Measurements from ENCODE around the gene RELN.

DNA sequence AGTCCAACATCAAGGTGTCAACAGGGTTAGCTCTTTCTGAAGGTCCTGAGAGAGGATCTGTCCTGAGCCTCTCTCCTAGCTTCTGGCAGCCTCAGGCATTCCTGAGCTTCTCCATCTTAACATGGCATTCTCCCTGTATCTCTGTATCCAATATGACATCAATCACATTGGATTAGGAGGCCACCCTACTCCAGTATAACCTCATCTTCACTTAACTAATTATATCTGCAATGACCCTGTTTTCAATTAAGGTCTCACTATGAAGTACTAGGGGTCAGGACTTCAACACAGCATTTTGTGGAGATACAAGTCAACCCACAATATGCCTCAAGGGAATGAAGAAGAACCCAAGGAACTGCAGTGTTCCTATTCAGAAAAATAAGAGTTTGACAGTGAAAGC is 133.8 kb downstream of the RELN start:
- TF ChIP-seq, protein P1, sequence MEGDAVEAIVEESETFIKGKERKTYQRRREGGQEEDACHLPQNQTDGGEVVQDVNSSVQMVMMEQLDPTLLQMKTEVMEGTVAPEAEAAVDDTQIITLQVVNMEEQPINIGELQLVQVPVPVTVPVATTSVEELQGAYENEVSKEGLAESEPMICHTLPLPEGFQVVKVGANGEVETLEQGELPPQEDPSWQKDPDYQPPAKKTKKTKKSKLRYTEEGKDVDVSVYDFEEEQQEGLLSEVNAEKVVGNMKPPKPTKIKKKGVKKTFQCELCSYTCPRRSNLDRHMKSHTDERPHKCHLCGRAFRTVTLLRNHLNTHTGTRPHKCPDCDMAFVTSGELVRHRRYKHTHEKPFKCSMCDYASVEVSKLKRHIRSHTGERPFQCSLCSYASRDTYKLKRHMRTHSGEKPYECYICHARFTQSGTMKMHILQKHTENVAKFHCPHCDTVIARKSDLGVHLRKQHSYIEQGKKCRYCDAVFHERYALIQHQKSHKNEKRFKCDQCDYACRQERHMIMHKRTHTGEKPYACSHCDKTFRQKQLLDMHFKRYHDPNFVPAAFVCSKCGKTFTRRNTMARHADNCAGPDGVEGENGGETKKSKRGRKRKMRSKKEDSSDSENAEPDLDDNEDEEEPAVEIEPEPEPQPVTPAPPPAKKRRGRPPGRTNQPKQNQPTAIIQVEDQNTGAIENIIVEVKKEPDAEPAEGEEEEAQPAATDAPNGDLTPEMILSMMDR (IDR thresholded peaks at IDR 0.05 in 2 of 3, conservative IDR thresholded peaks at IDR 0.05 in 1 of 3; ENCODE audit: control insufficient read depth in 2 of 3, extremely low read depth in 1 of 3, insufficient read depth in 1 of 3, low read depth in 3 of 3, low read length in 3 of 3), result no peak
- TF ChIP-seq, protein P2, sequence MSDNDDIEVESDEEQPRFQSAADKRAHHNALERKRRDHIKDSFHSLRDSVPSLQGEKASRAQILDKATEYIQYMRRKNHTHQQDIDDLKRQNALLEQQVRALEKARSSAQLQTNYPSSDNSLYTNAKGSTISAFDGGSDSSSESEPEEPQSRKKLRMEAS (IDR thresholded peaks at IDR 0.05; ENCODE audit: low read depth, low read length), result no peak
- no peak for TF ChIP-seq POLR2AphosphoS5 (IDR thresholded peaks at IDR 0.05; ENCODE audit: low read length)
- TF ChIP-seq NBN (IDR thresholded peaks at IDR 0.05), result no peak
- TF ChIP-seq POLR2A (IDR thresholded peaks at IDR 0.05; ENCODE audit: low read depth, low read length), result no peak
- no peak for TF ChIP-seq POLR2AphosphoS2 (IDR thresholded peaks at IDR 0.05; ENCODE audit: low read depth, low read length)
- TF ChIP-seq NRF1 (conservative IDR thresholded peaks at IDR 0.05; ENCODE audit: low read depth, low read length), result no peak
- no peak for TF ChIP-seq RFX5 (IDR thresholded peaks at IDR 0.05; ENCODE audit: low read depth, low read length)
- TF ChIP-seq, protein P3, sequence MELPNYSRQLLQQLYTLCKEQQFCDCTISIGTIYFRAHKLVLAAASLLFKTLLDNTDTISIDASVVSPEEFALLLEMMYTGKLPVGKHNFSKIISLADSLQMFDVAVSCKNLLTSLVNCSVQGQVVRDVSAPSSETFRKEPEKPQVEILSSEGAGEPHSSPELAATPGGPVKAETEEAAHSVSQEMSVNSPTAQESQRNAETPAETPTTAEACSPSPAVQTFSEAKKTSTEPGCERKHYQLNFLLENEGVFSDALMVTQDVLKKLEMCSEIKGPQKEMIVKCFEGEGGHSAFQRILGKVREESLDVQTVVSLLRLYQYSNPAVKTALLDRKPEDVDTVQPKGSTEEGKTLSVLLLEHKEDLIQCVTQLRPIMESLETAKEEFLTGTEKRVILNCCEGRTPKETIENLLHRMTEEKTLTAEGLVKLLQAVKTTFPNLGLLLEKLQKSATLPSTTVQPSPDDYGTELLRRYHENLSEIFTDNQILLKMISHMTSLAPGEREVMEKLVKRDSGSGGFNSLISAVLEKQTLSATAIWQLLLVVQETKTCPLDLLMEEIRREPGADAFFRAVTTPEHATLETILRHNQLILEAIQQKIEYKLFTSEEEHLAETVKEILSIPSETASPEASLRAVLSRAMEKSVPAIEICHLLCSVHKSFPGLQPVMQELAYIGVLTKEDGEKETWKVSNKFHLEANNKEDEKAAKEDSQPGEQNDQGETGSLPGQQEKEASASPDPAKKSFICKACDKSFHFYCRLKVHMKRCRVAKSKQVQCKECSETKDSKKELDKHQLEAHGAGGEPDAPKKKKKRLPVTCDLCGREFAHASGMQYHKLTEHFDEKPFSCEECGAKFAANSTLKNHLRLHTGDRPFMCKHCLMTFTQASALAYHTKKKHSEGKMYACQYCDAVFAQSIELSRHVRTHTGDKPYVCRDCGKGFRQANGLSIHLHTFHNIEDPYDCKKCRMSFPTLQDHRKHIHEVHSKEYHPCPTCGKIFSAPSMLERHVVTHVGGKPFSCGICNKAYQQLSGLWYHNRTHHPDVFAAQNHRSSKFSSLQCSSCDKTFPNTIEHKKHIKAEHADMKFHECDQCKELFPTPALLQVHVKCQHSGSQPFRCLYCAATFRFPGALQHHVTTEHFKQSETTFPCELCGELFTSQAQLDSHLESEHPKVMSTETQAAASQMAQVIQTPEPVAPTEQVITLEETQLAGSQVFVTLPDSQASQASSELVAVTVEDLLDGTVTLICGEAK (IDR thresholded peaks at IDR 0.05; ENCODE audit: borderline replicate concordance), result no peak
- TF ChIP-seq, protein P4, sequence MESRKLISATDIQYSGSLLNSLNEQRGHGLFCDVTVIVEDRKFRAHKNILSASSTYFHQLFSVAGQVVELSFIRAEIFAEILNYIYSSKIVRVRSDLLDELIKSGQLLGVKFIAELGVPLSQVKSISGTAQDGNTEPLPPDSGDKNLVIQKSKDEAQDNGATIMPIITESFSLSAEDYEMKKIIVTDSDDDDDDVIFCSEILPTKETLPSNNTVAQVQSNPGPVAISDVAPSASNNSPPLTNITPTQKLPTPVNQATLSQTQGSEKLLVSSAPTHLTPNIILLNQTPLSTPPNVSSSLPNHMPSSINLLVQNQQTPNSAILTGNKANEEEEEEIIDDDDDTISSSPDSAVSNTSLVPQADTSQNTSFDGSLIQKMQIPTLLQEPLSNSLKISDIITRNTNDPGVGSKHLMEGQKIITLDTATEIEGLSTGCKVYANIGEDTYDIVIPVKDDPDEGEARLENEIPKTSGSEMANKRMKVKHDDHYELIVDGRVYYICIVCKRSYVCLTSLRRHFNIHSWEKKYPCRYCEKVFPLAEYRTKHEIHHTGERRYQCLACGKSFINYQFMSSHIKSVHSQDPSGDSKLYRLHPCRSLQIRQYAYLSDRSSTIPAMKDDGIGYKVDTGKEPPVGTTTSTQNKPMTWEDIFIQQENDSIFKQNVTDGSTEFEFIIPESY (IDR thresholded peaks at IDR 0.05), result no peak
- TF ChIP-seq, protein P5, sequence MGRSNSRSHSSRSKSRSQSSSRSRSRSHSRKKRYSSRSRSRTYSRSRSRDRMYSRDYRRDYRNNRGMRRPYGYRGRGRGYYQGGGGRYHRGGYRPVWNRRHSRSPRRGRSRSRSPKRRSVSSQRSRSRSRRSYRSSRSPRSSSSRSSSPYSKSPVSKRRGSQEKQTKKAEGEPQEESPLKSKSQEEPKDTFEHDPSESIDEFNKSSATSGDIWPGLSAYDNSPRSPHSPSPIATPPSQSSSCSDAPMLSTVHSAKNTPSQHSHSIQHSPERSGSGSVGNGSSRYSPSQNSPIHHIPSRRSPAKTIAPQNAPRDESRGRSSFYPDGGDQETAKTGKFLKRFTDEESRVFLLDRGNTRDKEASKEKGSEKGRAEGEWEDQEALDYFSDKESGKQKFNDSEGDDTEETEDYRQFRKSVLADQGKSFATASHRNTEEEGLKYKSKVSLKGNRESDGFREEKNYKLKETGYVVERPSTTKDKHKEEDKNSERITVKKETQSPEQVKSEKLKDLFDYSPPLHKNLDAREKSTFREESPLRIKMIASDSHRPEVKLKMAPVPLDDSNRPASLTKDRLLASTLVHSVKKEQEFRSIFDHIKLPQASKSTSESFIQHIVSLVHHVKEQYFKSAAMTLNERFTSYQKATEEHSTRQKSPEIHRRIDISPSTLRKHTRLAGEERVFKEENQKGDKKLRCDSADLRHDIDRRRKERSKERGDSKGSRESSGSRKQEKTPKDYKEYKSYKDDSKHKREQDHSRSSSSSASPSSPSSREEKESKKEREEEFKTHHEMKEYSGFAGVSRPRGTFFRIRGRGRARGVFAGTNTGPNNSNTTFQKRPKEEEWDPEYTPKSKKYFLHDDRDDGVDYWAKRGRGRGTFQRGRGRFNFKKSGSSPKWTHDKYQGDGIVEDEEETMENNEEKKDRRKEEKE (IDR thresholded peaks at IDR 0.05), result no peak
- TF ChIP-seq EGR1 (IDR thresholded peaks at IDR 0.05; ENCODE audit: borderline replicate concordance in 1 of 2, low read depth in 2 of 2, low read length in 2 of 2), result no peak
- TF ChIP-seq SP1 (IDR thresholded peaks at IDR 0.05; ENCODE audit: low read depth, low read length), result no peak

Data from GM12878 (cell line).